ENCODE data around the gene PIK3AP1. TPM values are rescaled to one million over a fixed set of nuclear protein-coding genes. Genes with fewer than 3 reads are reported as not detected.
A peak's percentile ranks its signal among the peaks of the same experiment; 100 is the strongest.

The PIK3AP1 gene
- total RNA-seq, 3 donors from 2014 or later: 3.2 to 6.9 (median 5.7) TPM

GRCh38 chr10:96619120-96619519 lies 101.2 kb downstream of the PIK3AP1 start:
- H3K9me3 Mint-ChIP-seq: no peaks in the 10 kb centered on the region
- DNase-seq (no peak), ATAC-seq (no peak)
- no peaks in the 10 kb centered on the region for H3K27me3 Mint-ChIP-seq (ENCODE audit: low read depth)
- H3K4me3 Mint-ChIP-seq: no peak overlapping the region
- H3K4me1 Mint-ChIP-seq (ENCODE audit: low read depth): no peaks in the 10 kb centered on the region
- H3K36me3 Mint-ChIP-seq (ENCODE audit: insufficient read depth): peaks cover 4% of the 10 kb centered on the region

GRCh38 chr10:96618653-96619052 lies 101.7 kb downstream of the PIK3AP1 start:
- no peaks in the 10 kb centered on the region for H3K9me3 Mint-ChIP-seq
- peaks cover 4% of the 10 kb centered on the region for H3K36me3 Mint-ChIP-seq (ENCODE audit: insufficient read depth)
- H3K4me3 Mint-ChIP-seq: no peak overlapping the region
- DNase-seq (no peak), ATAC-seq (no peak)
- no peaks in the 10 kb centered on the region for H3K4me1 Mint-ChIP-seq (ENCODE audit: low read depth)
- H3K27me3 Mint-ChIP-seq (ENCODE audit: low read depth): no peaks in the 10 kb centered on the region

- no peaks in the 10 kb centered on the region for H3K27me3 Mint-ChIP-seq (ENCODE audit: low read depth)
- DNase-seq: no peak
- peaks cover 4% of the 10 kb centered on the region for H3K36me3 Mint-ChIP-seq (ENCODE audit: insufficient read depth)
- no peaks in the 10 kb centered on the region for H3K4me1 Mint-ChIP-seq (ENCODE audit: low read depth)
- ATAC-seq: no peak
- H3K4me3 Mint-ChIP-seq: no peak overlapping the region
- H3K9me3 Mint-ChIP-seq: no peaks in the 10 kb centered on the region
These were observed 103.4 kb downstream of the PIK3AP1 start for GRCh38 chr10:96616961-96617360.

- ATAC-seq (no peak), DNase-seq (no peak)
- peaks cover 5% of the 10 kb centered on the region for H3K4me1 Mint-ChIP-seq (ENCODE audit: low read depth)
- no peaks in the 10 kb centered on the region for H3K9me3 Mint-ChIP-seq
- H3K27me3 Mint-ChIP-seq (ENCODE audit: low read depth): no peaks in the 10 kb centered on the region
- peaks cover 4% of the 10 kb centered on the region for H3K36me3 Mint-ChIP-seq (ENCODE audit: insufficient read depth)
- H3K4me3 Mint-ChIP-seq: no peak overlapping the region
These were observed 105.8 kb downstream of the PIK3AP1 start for GRCh38 chr10:96614515-96614914.

GRCh38 chr10:96613576-96613975 lies 106.7 kb downstream of the PIK3AP1 start:
- no peak for ATAC-seq
- no peak for DNase-seq
- Mint-ChIP-seq H3K9me3 (no peaks in the 10 kb centered on the region), H3K4me1 (ENCODE audit: low read depth) (peaks cover 5% of the 10 kb centered on the region), H3K36me3 (ENCODE audit: insufficient read depth) (peaks cover 4% of the 10 kb centered on the region), H3K4me3 (no peak overlapping the region), H3K27me3 (ENCODE audit: low read depth) (no peaks in the 10 kb centered on the region)

- H3K27me3 Mint-ChIP-seq (ENCODE audit: low read depth): no peaks in the 10 kb centered on the region
- peaks cover 4% of the 10 kb centered on the region for H3K36me3 Mint-ChIP-seq (ENCODE audit: insufficient read depth)
- ATAC-seq: no peak
- peaks cover 5% of the 10 kb centered on the region for H3K4me1 Mint-ChIP-seq (ENCODE audit: low read depth)
- DNase-seq: no peak
- no peak overlapping the region for H3K4me3 Mint-ChIP-seq
- H3K9me3 Mint-ChIP-seq: no peaks in the 10 kb centered on the region
These were observed 108.1 kb downstream of the PIK3AP1 start for GRCh38 chr10:96612055-96612830.

GRCh38 chr10:96610817-96611216 lies 109.5 kb downstream of the PIK3AP1 start:
- H3K9me3 Mint-ChIP-seq: no peaks in the 10 kb centered on the region
- peaks cover 5% of the 10 kb centered on the region for H3K4me1 Mint-ChIP-seq (ENCODE audit: low read depth)
- H3K36me3 Mint-ChIP-seq (ENCODE audit: insufficient read depth): peaks cover 4% of the 10 kb centered on the region
- DNase-seq (no peak), ATAC-seq (peak; percentile 27 to 50)
- no peaks in the 10 kb centered on the region for H3K27me3 Mint-ChIP-seq (ENCODE audit: low read depth)
- no peak overlapping the region for H3K4me3 Mint-ChIP-seq

GRCh38 chr10:96609510-96609909 lies 110.8 kb downstream of the PIK3AP1 start:
- no peak overlapping the region for H3K4me3 Mint-ChIP-seq
- DNase-seq: no peak
- ATAC-seq: no peak
- no peaks in the 10 kb centered on the region for H3K27me3 Mint-ChIP-seq (ENCODE audit: low read depth)
- no peaks in the 10 kb centered on the region for H3K36me3 Mint-ChIP-seq (ENCODE audit: insufficient read depth)
- no peaks in the 10 kb centered on the region for H3K9me3 Mint-ChIP-seq
- H3K4me1 Mint-ChIP-seq (ENCODE audit: low read depth): peaks cover 5% of the 10 kb centered on the region

GRCh38 chr10:96608805-96609204 lies 111.5 kb downstream of the PIK3AP1 start:
- DNase-seq: no peak
- no peak for ATAC-seq
- H3K27me3 Mint-ChIP-seq (ENCODE audit: low read depth): no peaks in the 10 kb centered on the region
- H3K36me3 Mint-ChIP-seq (ENCODE audit: insufficient read depth): no peaks in the 10 kb centered on the region
- H3K4me3 Mint-ChIP-seq: no peak overlapping the region
- H3K9me3 Mint-ChIP-seq: no peaks in the 10 kb centered on the region
- peaks cover 5% of the 10 kb centered on the region for H3K4me1 Mint-ChIP-seq (ENCODE audit: low read depth)

GRCh38 chr10:96608262-96608661 lies 112.1 kb downstream of the PIK3AP1 start:
- Mint-ChIP-seq H3K4me1 (ENCODE audit: low read depth) (peaks cover 5% of the 10 kb centered on the region), H3K27me3 (ENCODE audit: low read depth) (no peaks in the 10 kb centered on the region), H3K4me3 (no peak overlapping the region), H3K36me3 (ENCODE audit: insufficient read depth) (no peaks in the 10 kb centered on the region), H3K9me3 (no peaks in the 10 kb centered on the region)
- no peak for ATAC-seq
- no peak for DNase-seq

- Mint-ChIP-seq H3K9me3 (no peaks in the 10 kb centered on the region), H3K27me3 (ENCODE audit: low read depth) (no peaks in the 10 kb centered on the region), H3K36me3 (ENCODE audit: insufficient read depth) (no peaks in the 10 kb centered on the region), H3K4me3 (no peak overlapping the region), H3K4me1 (ENCODE audit: low read depth) (peaks cover 5% of the 10 kb centered on the region)
- DNase-seq (no peak), ATAC-seq (no peak)
These were observed 113.4 kb downstream of the PIK3AP1 start for GRCh38 chr10:96606946-96607345.

- Mint-ChIP-seq H3K4me1 (ENCODE audit: low read depth) (peaks cover 5% of the 10 kb centered on the region), H3K36me3 (ENCODE audit: insufficient read depth) (no peaks in the 10 kb centered on the region), H3K4me3 (no peak overlapping the region), H3K9me3 (no peaks in the 10 kb centered on the region), H3K27me3 (ENCODE audit: low read depth) (no peaks in the 10 kb centered on the region)
- ATAC-seq (no peak), DNase-seq (no peak)
These were observed 114.1 kb downstream of the PIK3AP1 start for GRCh38 chr10:96606216-96606615.

GRCh38 chr10:96600337-96600736 lies 120.0 kb downstream of the PIK3AP1 start:
- H3K36me3 Mint-ChIP-seq (ENCODE audit: insufficient read depth): no peaks in the 10 kb centered on the region
- DNase-seq: no peak
- peaks cover 4% of the 10 kb centered on the region for H3K27me3 Mint-ChIP-seq (ENCODE audit: low read depth)
- no peaks in the 10 kb centered on the region for H3K4me1 Mint-ChIP-seq (ENCODE audit: low read depth)
- no peaks in the 10 kb centered on the region for H3K9me3 Mint-ChIP-seq
- ATAC-seq: no peak
- H3K4me3 Mint-ChIP-seq: no peak overlapping the region

- ATAC-seq (no peak), DNase-seq (no peak)
- H3K36me3 Mint-ChIP-seq (ENCODE audit: insufficient read depth): no peaks in the 10 kb centered on the region
- H3K4me3 Mint-ChIP-seq: no peak overlapping the region
- H3K27me3 Mint-ChIP-seq (ENCODE audit: low read depth): peaks cover 4% of the 10 kb centered on the region
- H3K9me3 Mint-ChIP-seq: no peaks in the 10 kb centered on the region
- H3K4me1 Mint-ChIP-seq (ENCODE audit: low read depth): no peaks in the 10 kb centered on the region
These were observed 121.5 kb downstream of the PIK3AP1 start for GRCh38 chr10:96598846-96599245.

Data from activated T-cell treated with anti-CD3 and anti-CD28 coated beads, Interleukin-2, amount 50 U/mL, for 4 hours (primary cell).